Measurements from ENCODE around the gene PCIF1. TPM values are rescaled to one million over a fixed set of nuclear protein-coding genes. Genes with fewer than 3 reads are reported as not detected.

Gene PCIF1
- total and polyA plus RNA-seq, 9 of the 15 experiments (the other 6 are each of a cell fraction or from before 2014, with no cell fraction given) = 5.8 to 29.4 (median 11.3) TPM

DNA sequence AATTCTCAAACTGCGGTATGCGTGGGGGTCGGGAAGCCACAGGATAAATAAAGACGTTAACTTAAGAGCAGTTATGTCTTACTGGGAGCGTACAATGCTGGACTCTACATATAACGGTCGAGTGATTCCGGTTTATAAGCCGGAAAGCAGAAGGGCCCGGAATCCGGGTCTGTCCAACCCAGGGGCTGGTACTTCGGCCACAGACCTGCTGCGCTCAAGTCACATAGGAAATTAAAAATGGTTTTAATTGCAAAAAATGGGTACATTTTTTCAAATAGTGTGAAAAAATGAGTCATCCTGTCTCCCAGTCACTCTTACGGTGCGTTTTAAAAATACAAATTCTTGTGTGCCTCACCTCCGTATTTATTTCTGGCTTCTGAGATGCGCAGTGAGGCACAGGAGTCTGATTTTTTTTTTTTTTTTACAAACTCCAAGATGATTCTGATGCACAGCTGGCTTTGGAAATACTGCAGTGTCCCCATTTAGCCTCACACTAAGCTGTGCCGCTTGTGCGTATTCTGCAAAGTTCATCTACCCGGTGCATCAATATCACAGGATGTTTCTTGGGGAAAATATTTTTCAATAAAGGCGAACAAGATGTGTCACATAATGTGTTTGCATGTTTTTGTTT is 1.0 kb downstream of the PCIF1 start (continued):
- TF ChIP-seq, protein P1, sequence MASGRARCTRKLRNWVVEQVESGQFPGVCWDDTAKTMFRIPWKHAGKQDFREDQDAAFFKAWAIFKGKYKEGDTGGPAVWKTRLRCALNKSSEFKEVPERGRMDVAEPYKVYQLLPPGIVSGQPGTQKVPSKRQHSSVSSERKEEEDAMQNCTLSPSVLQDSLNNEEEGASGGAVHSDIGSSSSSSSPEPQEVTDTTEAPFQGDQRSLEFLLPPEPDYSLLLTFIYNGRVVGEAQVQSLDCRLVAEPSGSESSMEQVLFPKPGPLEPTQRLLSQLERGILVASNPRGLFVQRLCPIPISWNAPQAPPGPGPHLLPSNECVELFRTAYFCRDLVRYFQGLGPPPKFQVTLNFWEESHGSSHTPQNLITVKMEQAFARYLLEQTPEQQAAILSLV (tag; IDR thresholded peaks at IDR 0.05) = no peak
- TF ChIP-seq LARP7 (IDR thresholded peaks at IDR 0.05) (no peak), FOXA1 (IDR thresholded peaks at IDR 0.05; ENCODE audit: borderline replicate concordance) (0 out of 2 replicates have a peak, but pooled peaks have one; percentile 27), MTA2 (IDR thresholded peaks at IDR 0.05; ENCODE audit: low read depth) (peak; percentile 71; the same call in 1 of the 2 replicates), TEAD1 (CRISPR knock-in tag; IDR thresholded peaks at IDR 0.05) (peak; percentile 91; a peak in 3 of 4 replicates), ZNF431 (CRISPR knock-in tag; IDR thresholded peaks at IDR 0.05) (no peak), ZSCAN29 (IDR thresholded peaks at IDR 0.05) (peak; percentile 78; the same call in 1 of the 2 replicates), HMGN3 (IDR thresholded peaks at IDR 0.05; ENCODE audit: borderline replicate concordance, extremely low read depth, insufficient read length, low read depth, low read length) (no peak), PYGO2 (tag; IDR thresholded peaks at IDR 0.05) (no peak), SMARCA4 (IDR thresholded peaks at IDR 0.05) (peak; percentile 87), ZC3H11A (IDR thresholded peaks at IDR 0.05; ENCODE audit: low read depth, low read length) (no peak), PCBP2 (IDR thresholded peaks at IDR 0.05; ENCODE audit: low read depth, low read length, poor library complexity, severe bottlenecking) (no peak), FOXK2 (conservative IDR thresholded peaks at IDR 0.05 in 1 of 2, IDR thresholded peaks at IDR 0.05 in 1 of 2; ENCODE audit: low read depth in 2 of 2) (peak in 1 of 2 experiments; percentile 86; a peak in 1 of 4 replicates), HEY1 (CRISPR knock-in tag; IDR thresholded peaks at IDR 0.05; ENCODE audit: borderline replicate concordance) (peak; percentile 55; the same call in 1 of the 2 replicates), RUNX1 (IDR thresholded peaks at IDR 0.05; ENCODE audit: low read depth) (peak; percentile 95; the same call in 1 of the 2 replicates), MEIS2 (IDR thresholded peaks at IDR 0.05; ENCODE audit: partially characterized antibody) (no peak), BHLHE40 (IDR thresholded peaks at IDR 0.05; ENCODE audit: low read length) (peak; percentile 62), CREM (IDR thresholded peaks at IDR 0.05; ENCODE audit: low read depth) (peak; percentile 82), CSDE1 (IDR thresholded peaks at IDR 0.05) (peak in 1 of 2 experiments; percentile 25; a peak in 1 of 4 replicates), ZKSCAN3 (CRISPR knock-in tag; IDR thresholded peaks at IDR 0.05) (no peak), FOXJ3 (CRISPR knock-in tag; IDR thresholded peaks at IDR 0.05) (peak; percentile 53; the same call in 1 of the 2 replicates), HDAC1 (IDR thresholded peaks at IDR 0.05) (peak in 1 of 2 experiments; percentile 95; a peak in 2 of 4 replicates), WHSC1 (IDR thresholded peaks at IDR 0.05; ENCODE audit: low read length) (no peak), MAZ (CRISPR knock-in tag; conservative IDR thresholded peaks at IDR 0.05 in 1 of 2, IDR thresholded peaks at IDR 0.05 in 1 of 2) (0 out of 4 replicates have a peak, but pooled peaks of 1 of the 2 experiments have one; percentile 10), TAF7 (tag; IDR thresholded peaks at IDR 0.05) (no peak)
- TF ChIP-seq, protein P2, sequence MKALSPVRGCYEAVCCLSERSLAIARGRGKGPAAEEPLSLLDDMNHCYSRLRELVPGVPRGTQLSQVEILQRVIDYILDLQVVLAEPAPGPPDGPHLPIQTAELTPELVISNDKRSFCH (CRISPR knock-in tag; IDR thresholded peaks at IDR 0.05) = no peak
- TF ChIP-seq, protein P2 (tag; IDR thresholded peaks at IDR 0.05) = peak; percentile 54; the same call in 1 of the 2 replicates
- TF ChIP-seq, protein P3, sequence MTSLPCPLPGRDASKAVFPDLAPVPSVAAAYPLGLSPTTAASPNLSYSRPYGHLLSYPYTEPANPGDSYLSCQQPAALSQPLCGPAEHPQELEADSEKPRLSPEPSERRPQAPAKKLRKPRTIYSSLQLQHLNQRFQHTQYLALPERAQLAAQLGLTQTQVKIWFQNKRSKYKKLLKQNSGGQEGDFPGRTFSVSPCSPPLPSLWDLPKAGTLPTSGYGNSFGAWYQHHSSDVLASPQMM (CRISPR knock-in tag; IDR thresholded peaks at IDR 0.05) = no peak
- TF ChIP-seq, protein P4, sequence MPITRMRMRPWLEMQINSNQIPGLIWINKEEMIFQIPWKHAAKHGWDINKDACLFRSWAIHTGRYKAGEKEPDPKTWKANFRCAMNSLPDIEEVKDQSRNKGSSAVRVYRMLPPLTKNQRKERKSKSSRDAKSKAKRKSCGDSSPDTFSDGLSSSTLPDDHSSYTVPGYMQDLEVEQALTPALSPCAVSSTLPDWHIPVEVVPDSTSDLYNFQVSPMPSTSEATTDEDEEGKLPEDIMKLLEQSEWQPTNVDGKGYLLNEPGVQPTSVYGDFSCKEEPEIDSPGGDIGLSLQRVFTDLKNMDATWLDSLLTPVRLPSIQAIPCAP (CRISPR knock-in tag; IDR thresholded peaks at IDR 0.05; ENCODE audit: borderline replicate concordance) = no peak

All from K562 (cell line).